HCT116 (cell line): ENCODE results near the gene TPSD1. TPM values are rescaled to one million over a fixed set of nuclear protein-coding genes. Genes with fewer than 3 reads are reported as not detected.

Experiments used
- ATAC-seq: fragments of 200-7000 bp; cut with Tn5 transposase; 2 replicates; pipeline ENCODE4 v1.9.1; 2020; ENCODE audit warnings: mild to moderate bottlenecking, moderate library complexity
- BruUV-seq: library from RNA; stranded (reverse); fragments of 400-500 nt; replicated peaks from 2 replicates; lab custom pipeline; 2021; lab: Mats Ljungman, UMichigan
- CTCF ChIA-PET: fragments of 300-600 bp; sonication (Branson Sonifier 250); formaldehyde crosslinking; loops from one replicate; lab custom pipeline; 2021; ENCODE audit warnings: antibody characterized with exemption; lab: Charles Lee
- POLR2A ChIA-PET: fragments of 300-600, 350-600 bp; sonication (Branson Sonifier 250); formaldehyde crosslinking; loops from one replicate; lab custom pipeline; 2021; ENCODE audit warnings: antibody characterized with exemption; lab: Charles Lee
- RAD21 ChIA-PET, 2 experiments: fragments of 300-600 bp; sonication (Branson Sonifier 250); formaldehyde crosslinking; loops; one replicate each; lab custom pipeline; 2023; ENCODE audit warnings: low total read pairs in 2 of 2; ENCODE audit not compliant: uncharacterized antibody in 2 of 2, unreplicated experiment in 2 of 2, low non-redundant PET in 1 of 2; lab: Charles Lee
- DNase-seq: peaks from one replicate; pipeline ENCODE4 v3.0.0-alpha.2; 2010; ENCODE audit warnings: low read depth, low spot score
- H2AFZ ChIP-seq: fragments of 200-600 bp; shearing (Covaris generic), sonication (generic); 2 replicates; pipeline ENCODE4 v1.6.1; 2017; ENCODE audit warnings: low read depth, mixed run types, mixed read lengths, antibody characterized with exemption, low read length; ENCODE audit not compliant: poor library complexity, severe bottlenecking
- H3K27ac ChIP-seq: 2 replicates; pipeline ENCODE4 v1.5.1; 2012; ENCODE audit warnings: low read depth, low read length
- H3K27me3 ChIP-seq: fragments of 200-600 bp; sonication (generic); 2 replicates; pipeline ENCODE4 v1.6.1; 2016; ENCODE audit warnings: mixed run types, low read length, mixed read lengths; ENCODE audit not compliant: insufficient read depth
- H3K36me3 ChIP-seq, 2 experiments: fragments of 200-500 bp in 1 of 2; fragments of 200-600 bp in 1 of 2; sonication (Bioruptor generic) in 1 of 2; sonication (generic) in 1 of 2; 2 replicates each; pipeline versions ENCODE4 v1.5.1 to v1.6.1; 2014 to 2016; ENCODE audit warnings: low read length in 2 of 2, inconsistent platforms in 1 of 2, mixed read lengths in 1 of 2, mixed run types in 1 of 2; ENCODE audit not compliant: insufficient read depth in 2 of 2, control insufficient read depth in 1 of 2
- H3K4me1 ChIP-seq, 2 experiments: fragments of 200-600 bp in 1 of 2; sonication (generic) in 1 of 2; 2 replicates each; pipeline versions ENCODE4 v1.5.1 to v1.6.1; 2012 to 2017; ENCODE audit warnings: low read length in 2 of 2, inconsistent platforms in 1 of 2, mild to moderate bottlenecking in 1 of 2, mixed read lengths in 1 of 2, mixed run types in 1 of 2, moderate library complexity in 1 of 2; ENCODE audit not compliant: insufficient read depth in 2 of 2, control insufficient read depth in 1 of 2
- H3K4me2 ChIP-seq: fragments of 200-600 bp; sonication (generic); 2 replicates; pipeline ENCODE4 v1.6.1; 2017; ENCODE audit warnings: mixed run types, low read length, mixed read lengths
- H3K4me3 ChIP-seq, 2 experiments: fragments of 200-600 bp in 1 of 2; sonication (generic) in 1 of 2; replicated peaks in 1 of 2; 2 replicates each; pipeline ENCODE4 v1.5.1; 2011 to 2016; ENCODE audit warnings: low read length in 2 of 2, control low read depth in 1 of 2, low read depth in 1 of 2, mild to moderate bottlenecking in 1 of 2, mixed read lengths in 1 of 2, mixed run types in 1 of 2
- H3K79me2 ChIP-seq: fragments of 200-600 bp; sonication (generic); 2 replicates; pipeline ENCODE4 v1.6.1; 2017; ENCODE audit warnings: mild to moderate bottlenecking, mixed run types, low read length, moderate library complexity, mixed read lengths; ENCODE audit not compliant: insufficient read depth
- H3K9ac ChIP-seq: fragments of 200-600 bp; sonication (generic); 2 replicates; pipeline ENCODE4 v1.6.1; 2016; ENCODE audit warnings: low read length, mixed read lengths
- H3K9me2 ChIP-seq: fragments of 200-600 bp; sonication (generic), shearing (Covaris generic); 2 replicates; pipeline ENCODE4 v1.6.1; 2017; ENCODE audit warnings: mixed run types, mild to moderate bottlenecking, moderate library complexity; ENCODE audit not compliant: insufficient read depth
- H3K9me3 ChIP-seq, 2 experiments: fragments of 200-500 bp in 1 of 2; fragments of 200-600 bp in 1 of 2; sonication (Bioruptor generic) in 1 of 2; sonication (generic) in 1 of 2; 2 replicates each; pipeline ENCODE4 v1.6.1; 2014 to 2017; ENCODE audit warnings: low read length in 2 of 2, mixed read lengths in 2 of 2, inconsistent platforms in 1 of 2, low read depth in 1 of 2, mild to moderate bottlenecking in 1 of 2, mixed run types in 1 of 2, moderate library complexity in 1 of 2; ENCODE audit not compliant: control insufficient read depth in 1 of 2, insufficient read depth in 1 of 2
- H4K20me1 ChIP-seq: fragments of 200-600 bp; sonication (generic), shearing (Covaris generic); 2 replicates; pipeline ENCODE4 v1.6.1; 2017; ENCODE audit warnings: mixed run types, mild to moderate bottlenecking, moderate library complexity; ENCODE audit not compliant: insufficient read depth
- CBX3 ChIP-seq: IDR thresholded peaks from 2 replicates; pipeline ENCODE4 v1.6.1; 2012; ENCODE audit warnings: low read depth
- CEBPB ChIP-seq: IDR thresholded peaks from 2 replicates; pipeline ENCODE4 v1.6.1; 2012; ENCODE audit warnings: low read depth
- EGR1 ChIP-seq: IDR thresholded peaks from 2 replicates; pipeline ENCODE4 v1.6.1; 2012; ENCODE audit warnings: low read depth
- EZH2 ChIP-seq: fragments of 200-600 bp; sonication (generic); IDR thresholded peaks from 2 replicates; pipeline ENCODE4 v1.6.1; 2017; ENCODE audit warnings: antibody characterized with exemption, mixed run types
- FOSL1 ChIP-seq: IDR thresholded peaks from 2 replicates; pipeline ENCODE4 v1.6.1; 2012; ENCODE audit warnings: low read depth
- JUND ChIP-seq: IDR thresholded peaks from 2 replicates; pipeline ENCODE4 v1.6.1; 2012
- REST ChIP-seq: IDR thresholded peaks from 2 replicates; pipeline ENCODE4 v1.6.1; 2012; ENCODE audit warnings: low read depth
- ZNF274 ChIP-seq: fragments of 200-500 bp; sonication (Bioruptor generic); IDR thresholded peaks from 2 replicates; pipeline ENCODE4 v1.6.1; 2014; ENCODE audit warnings: mild to moderate bottlenecking, low read depth, low read length, inconsistent platforms
- intact Hi-C: fragments of 100-400 bp; cut with micrococcal nuclease; formaldehyde crosslinking; loops from 2 replicates; pipeline ENCODE4 v1.10.0; 2022
- total RNA-seq: library from RNA; stranded (reverse); gene quantifications from one replicate; pipeline ENCODE4 v1.2.1, GENCODE V29; 2021; ENCODE audit not compliant: unreplicated experiment
- TF ChIP-seq, protein P1 (sequence below): IDR thresholded peaks from 2 replicates; pipeline ENCODE4 v1.6.1; 2012
- TF ChIP-seq, protein P2 (sequence below): IDR thresholded peaks from 2 replicates; pipeline ENCODE4 v1.6.1; 2011; ENCODE audit warnings: mild to moderate bottlenecking, low read length, moderate library complexity; ENCODE audit not compliant: insufficient replicate concordance; ENCODE audit errors: extremely low read depth

The TPSD1 gene
- total RNA-seq, 1 experiment from 2014 or later, result not detected

- Histone ChIP-seq H3K4me2 (no peak overlapping the region), H3K9ac (no peak overlapping the region), H3K4me1 (no peaks in the 10 kb centered on the region), H3K9me2 (no peaks in the 10 kb centered on the region), H4K20me1 (no peaks in the 10 kb centered on the region), H2AFZ (no peak overlapping the region), H3K9me3 (no peaks in the 10 kb centered on the region), H3K4me3 (no peak overlapping the region), H3K27ac (no peak overlapping the region), H3K36me3 (no peaks in the 10 kb centered on the region; a peak in 1 of 4 replicates), H3K79me2 (no peaks in the 10 kb centered on the region), H3K27me3 (no peaks in the 10 kb centered on the region)
- ATAC-seq (no peak), DNase-seq (no peak)
- no peak for TF ChIP-seq EZH2
- TF ChIP-seq, protein P1, sequence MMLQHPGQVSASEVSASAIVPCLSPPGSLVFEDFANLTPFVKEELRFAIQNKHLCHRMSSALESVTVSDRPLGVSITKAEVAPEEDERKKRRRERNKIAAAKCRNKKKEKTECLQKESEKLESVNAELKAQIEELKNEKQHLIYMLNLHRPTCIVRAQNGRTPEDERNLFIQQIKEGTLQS, result no peak
- TF ChIP-seq, protein P2, sequence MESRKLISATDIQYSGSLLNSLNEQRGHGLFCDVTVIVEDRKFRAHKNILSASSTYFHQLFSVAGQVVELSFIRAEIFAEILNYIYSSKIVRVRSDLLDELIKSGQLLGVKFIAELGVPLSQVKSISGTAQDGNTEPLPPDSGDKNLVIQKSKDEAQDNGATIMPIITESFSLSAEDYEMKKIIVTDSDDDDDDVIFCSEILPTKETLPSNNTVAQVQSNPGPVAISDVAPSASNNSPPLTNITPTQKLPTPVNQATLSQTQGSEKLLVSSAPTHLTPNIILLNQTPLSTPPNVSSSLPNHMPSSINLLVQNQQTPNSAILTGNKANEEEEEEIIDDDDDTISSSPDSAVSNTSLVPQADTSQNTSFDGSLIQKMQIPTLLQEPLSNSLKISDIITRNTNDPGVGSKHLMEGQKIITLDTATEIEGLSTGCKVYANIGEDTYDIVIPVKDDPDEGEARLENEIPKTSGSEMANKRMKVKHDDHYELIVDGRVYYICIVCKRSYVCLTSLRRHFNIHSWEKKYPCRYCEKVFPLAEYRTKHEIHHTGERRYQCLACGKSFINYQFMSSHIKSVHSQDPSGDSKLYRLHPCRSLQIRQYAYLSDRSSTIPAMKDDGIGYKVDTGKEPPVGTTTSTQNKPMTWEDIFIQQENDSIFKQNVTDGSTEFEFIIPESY, result no peak
- TF ChIP-seq CEBPB, result no peak
- no peak for TF ChIP-seq FOSL1
- TF ChIP-seq CBX3, result no peak
- TF ChIP-seq JUND, result no peak
- TF ChIP-seq EGR1, result no peak
- TF ChIP-seq REST, result no peak
- no peak for TF ChIP-seq ZNF274
- CTCF ChIA-PET, result no interaction called here
- intact Hi-C loops, result no loop called here
- POLR2A ChIA-PET, result no interaction called here
- RAD21 ChIA-PET, result no interaction called here
- no TSS peak for BruUV-seq
Measured at GRCh38 chr16:1216296-1216619, 39.6 kb upstream of the TPSD1 start.
